Calu3 (cell line): Measurements from ENCODE around the gene LAMA5. TPM values are rescaled to one million over a fixed set of nuclear protein-coding genes. Genes with fewer than 3 reads are reported as not detected.

Source experiments
- BruUV-seq: library from RNA; stranded (reverse); fragments of 400-500 nt; replicated peaks from 2 replicates; lab custom pipeline; 2021; lab: Mats Ljungman, UMichigan
- CTCF ChIA-PET: fragments of 300-600 bp; sonication (Branson Sonifier 250); formaldehyde crosslinking; loops from one replicate; lab custom pipeline; 2022; ENCODE audit warnings: antibody characterized with exemption; lab: Charles Lee
- DNase-seq: peaks from one replicate; pipeline ENCODE4 v3.0.0; 2022
- H3K27ac Mint-ChIP-seq: one replicate; pipeline ENCODE4 v1.8.0; 2022; ENCODE audit warnings: mixed read lengths; ENCODE audit not compliant: unreplicated experiment
- H3K27me3 Mint-ChIP-seq: one replicate; pipeline ENCODE4 v1.8.0; 2022; ENCODE audit warnings: mixed read lengths; ENCODE audit not compliant: unreplicated experiment
- H3K36me3 Mint-ChIP-seq: one replicate; pipeline ENCODE4 v1.8.0; 2022; ENCODE audit warnings: mild to moderate bottlenecking, moderate library complexity, mixed read lengths; ENCODE audit not compliant: insufficient read depth, unreplicated experiment
- H3K4me1 Mint-ChIP-seq: one replicate; pipeline ENCODE4 v1.8.0; 2022; ENCODE audit warnings: mild to moderate bottlenecking, low read depth, mixed read lengths; ENCODE audit not compliant: unreplicated experiment
- H3K4me3 Mint-ChIP-seq: one replicate; pipeline ENCODE4 v1.8.0; 2022; ENCODE audit warnings: mild to moderate bottlenecking, low read depth, moderate library complexity, mixed read lengths; ENCODE audit not compliant: unreplicated experiment
- H3K9me3 Mint-ChIP-seq: one replicate; pipeline ENCODE4 v1.8.0; 2022; ENCODE audit warnings: low read depth, mixed read lengths; ENCODE audit not compliant: unreplicated experiment
- CTCF ChIP-seq: fragments of 200-600 bp; IDR thresholded peaks from one replicate; pipeline ENCODE4 v1.8.0; 2022; ENCODE audit warnings: antibody characterized with exemption; ENCODE audit not compliant: unreplicated experiment
- intact Hi-C: fragments of 100-400 bp; cut with micrococcal nuclease; formaldehyde crosslinking; loops from one replicate; pipeline ENCODE4 v1.10.0; 2022; ENCODE audit not compliant: unreplicated experiment
- total RNA-seq: library from RNA; stranded (reverse); gene quantifications from 2 replicates; pipeline ENCODE4 v1.2.3, GENCODE V29; 2022

Gene LAMA5
- total RNA-seq, 1 experiment from 2014 or later: 763 TPM

GRCh38 chr20:62287759-62288534 lies 79.2 kb downstream of the LAMA5 start:
- Mint-ChIP-seq H3K36me3 (peaks cover 86% of the 10 kb centered on the region), H3K4me3 (no peak overlapping the region), H3K9me3 (no peaks in the 10 kb centered on the region), H3K4me1 (no peaks in the 10 kb centered on the region), H3K27me3 (no peaks in the 10 kb centered on the region), H3K27ac (no peak overlapping the region)
- intact Hi-C loops: no loop called here
- TF ChIP-seq CTCF: no peak
- BruUV-seq: no TSS peak
- CTCF ChIA-PET: no interaction called here
- no peak for DNase-seq

DNA sequence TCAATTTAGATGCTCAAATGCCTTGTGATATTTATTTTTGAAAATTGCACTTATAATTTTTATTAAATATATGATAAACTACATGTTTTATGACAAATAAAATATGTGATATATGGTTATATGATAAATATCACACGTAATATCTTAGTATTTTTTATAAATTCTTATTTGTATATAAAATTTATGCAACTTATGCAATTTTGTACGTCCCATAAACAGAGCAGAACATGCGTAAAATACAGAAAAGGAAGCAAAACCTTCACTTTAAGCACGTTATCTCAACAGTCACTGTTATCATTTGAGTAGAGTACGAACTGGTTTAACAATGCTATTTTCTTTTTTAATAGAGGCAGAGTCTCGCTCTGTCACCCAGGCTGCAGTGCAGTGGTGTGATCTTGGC lies 80.0 kb downstream of the LAMA5 start:
- Mint-ChIP-seq H3K27me3 (no peaks in the 10 kb centered on the region), H3K4me3 (no peak overlapping the region), H3K27ac (no peak overlapping the region), H3K4me1 (no peaks in the 10 kb centered on the region), H3K36me3 (peaks cover 81% of the 10 kb centered on the region), H3K9me3 (no peaks in the 10 kb centered on the region)
- TF ChIP-seq CTCF: no peak
- no TSS peak for BruUV-seq
- intact Hi-C loops: no loop called here
- CTCF ChIA-PET: no interaction called here
- DNase-seq: no peak

DNA sequence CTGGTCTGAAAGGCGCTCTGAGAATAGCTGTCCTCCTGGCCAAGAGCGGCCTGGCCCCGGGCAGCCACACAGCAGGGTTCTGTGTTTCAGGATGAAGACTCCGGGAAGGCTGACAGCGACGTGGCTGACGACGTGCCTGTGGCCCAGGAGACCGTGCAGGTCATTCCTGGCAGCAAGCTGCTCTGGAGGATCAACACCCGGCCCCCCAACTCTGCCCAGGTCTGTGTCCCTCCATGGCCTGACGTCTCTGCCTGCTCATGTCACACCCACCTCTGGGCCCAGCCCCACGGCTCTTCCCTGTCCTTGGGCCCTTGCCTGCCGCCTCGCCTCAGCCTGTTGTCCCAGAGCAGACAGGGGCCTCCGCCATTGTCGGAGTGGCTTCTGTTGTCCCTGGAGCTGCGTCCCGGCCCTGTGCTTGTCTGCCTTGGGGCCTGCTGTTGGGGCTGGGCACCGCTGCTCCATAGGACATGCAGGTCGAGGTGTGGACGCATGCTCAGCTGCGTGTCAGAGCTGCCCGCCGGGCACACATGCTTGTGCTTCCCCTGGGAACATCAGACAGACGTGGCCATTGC lies 80.5 kb downstream of the LAMA5 start:
- H3K27ac Mint-ChIP-seq: no peak overlapping the region
- no peak overlapping the region for H3K4me3 Mint-ChIP-seq
- intact Hi-C loops: no loop called here
- peaks cover 81% of the 10 kb centered on the region for H3K36me3 Mint-ChIP-seq
- CTCF ChIA-PET: interaction anchor here (0.5 kb wide), 1 partner anchor 36 kb away, joined by 8 read pairs; no protein-coding TSS in a partner anchor
- H3K27me3 Mint-ChIP-seq: no peaks in the 10 kb centered on the region
- no peaks in the 10 kb centered on the region for H3K4me1 Mint-ChIP-seq
- TF ChIP-seq CTCF: no peak
- DNase-seq: no peak
- BruUV-seq: no TSS peak
- H3K9me3 Mint-ChIP-seq: no peaks in the 10 kb centered on the region

GRCh38 chr20:62285722-62286121 lies 81.4 kb downstream of the LAMA5 start:
- no peak overlapping the region for H3K4me3 Mint-ChIP-seq
- no peak for TF ChIP-seq CTCF
- H3K4me1 Mint-ChIP-seq: no peaks in the 10 kb centered on the region
- intact Hi-C loops: no loop called here
- no peak overlapping the region for H3K27ac Mint-ChIP-seq
- no peaks in the 10 kb centered on the region for H3K9me3 Mint-ChIP-seq
- CTCF ChIA-PET: interaction anchor here (0.5 kb wide), 1 partner anchor 35 kb away, joined by 8 read pairs; no protein-coding TSS in a partner anchor
- peaks cover 81% of the 10 kb centered on the region for H3K36me3 Mint-ChIP-seq
- BruUV-seq: no TSS peak
- DNase-seq: no peak
- H3K27me3 Mint-ChIP-seq: no peaks in the 10 kb centered on the region
